Non-pigmented ciliary epithelial cell (primary cell): ENCODE measurements around the gene ALKBH3.

Source experiments
- DNase-seq: peaks from one replicate; pipeline ENCODE4 v3.0.0-alpha.2; 2010; ENCODE audit warnings: low read depth

ALKBH3 gene

DNA sequence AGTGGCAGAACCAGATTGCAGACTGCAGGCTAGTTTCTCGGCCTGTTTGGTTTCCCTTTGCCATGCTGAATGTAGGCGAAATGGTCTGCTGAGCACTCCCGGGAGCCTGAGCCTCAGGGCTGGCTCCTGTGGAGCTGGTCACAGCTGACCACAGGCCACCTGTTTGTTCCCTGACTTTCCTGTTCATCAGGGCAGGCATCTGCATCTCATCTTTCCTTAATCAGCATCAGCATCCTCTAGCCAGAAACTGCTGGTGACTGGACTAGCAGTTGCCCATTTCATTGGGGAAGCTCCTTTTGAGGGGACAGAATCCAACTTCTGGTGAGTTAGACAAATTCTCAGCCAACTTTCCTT, 41.6 kb downstream of the ALKBH3 start:
- no peak for DNase-seq

DNA sequence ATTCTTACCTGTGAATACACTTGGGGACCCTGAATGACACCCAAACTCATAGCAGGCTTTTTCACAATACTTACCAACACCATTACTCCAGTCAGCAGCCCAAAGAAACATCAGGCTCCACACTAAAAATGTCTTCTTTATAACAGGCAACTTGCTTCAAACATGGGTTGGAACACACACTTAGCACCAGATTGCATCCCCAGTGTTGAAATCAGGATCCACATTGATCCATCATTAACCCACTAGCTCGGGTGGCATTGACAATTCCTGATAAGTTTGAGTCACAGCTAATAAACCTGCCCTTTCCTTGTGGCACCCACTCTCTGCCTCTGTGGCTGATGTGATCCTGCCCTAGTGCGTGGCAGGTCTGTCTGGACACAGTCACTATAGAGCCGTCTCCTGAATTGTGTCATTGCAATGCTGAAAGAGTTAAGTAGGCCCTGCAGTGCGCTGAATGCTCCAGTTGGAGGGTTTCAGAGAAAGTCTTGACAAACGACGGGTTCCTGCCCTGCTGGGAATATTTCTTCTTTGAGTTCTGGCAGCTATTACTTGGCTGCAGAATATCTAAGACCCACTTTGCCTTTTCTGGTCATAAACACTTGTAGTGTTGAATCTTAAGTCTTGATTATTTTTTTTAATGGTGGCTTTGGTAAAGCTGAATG, 42.2 kb downstream of the ALKBH3 start:
- DNase-seq, result no peak

DNA sequence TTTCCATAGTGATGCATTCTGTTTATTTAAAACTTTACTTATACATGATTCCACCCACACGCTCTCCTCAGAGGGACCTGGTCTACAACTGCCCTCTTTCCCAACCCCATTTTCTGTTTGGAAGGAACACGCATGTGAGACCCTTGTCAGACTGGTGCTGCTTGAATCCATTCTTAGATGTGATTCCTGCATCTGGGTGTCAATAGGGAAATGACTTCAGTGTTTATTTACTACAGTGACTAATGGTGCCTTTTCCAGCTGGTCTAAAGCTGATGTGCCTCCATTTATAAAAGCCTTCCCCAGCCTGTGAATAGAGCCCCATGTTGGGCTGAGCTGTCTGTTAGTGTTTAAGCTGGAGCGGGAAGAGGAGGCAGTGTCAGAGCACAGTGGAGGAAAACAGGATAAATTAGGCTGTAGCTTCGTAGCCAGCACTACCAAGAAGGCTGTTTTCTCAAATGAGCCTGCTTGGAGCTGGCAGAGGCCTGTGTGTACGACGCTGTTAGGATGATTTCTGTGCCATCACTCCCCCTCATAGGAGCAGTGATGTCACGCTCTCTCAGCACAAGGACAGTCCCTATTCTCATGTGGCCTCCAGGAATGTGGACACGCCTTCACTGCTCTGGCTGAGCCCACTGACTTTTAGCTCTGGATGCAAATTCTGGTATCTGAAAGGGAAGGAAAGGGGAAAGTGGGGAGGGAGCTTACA, 42.9 kb downstream of the ALKBH3 start:
- no peak for DNase-seq

DNA sequence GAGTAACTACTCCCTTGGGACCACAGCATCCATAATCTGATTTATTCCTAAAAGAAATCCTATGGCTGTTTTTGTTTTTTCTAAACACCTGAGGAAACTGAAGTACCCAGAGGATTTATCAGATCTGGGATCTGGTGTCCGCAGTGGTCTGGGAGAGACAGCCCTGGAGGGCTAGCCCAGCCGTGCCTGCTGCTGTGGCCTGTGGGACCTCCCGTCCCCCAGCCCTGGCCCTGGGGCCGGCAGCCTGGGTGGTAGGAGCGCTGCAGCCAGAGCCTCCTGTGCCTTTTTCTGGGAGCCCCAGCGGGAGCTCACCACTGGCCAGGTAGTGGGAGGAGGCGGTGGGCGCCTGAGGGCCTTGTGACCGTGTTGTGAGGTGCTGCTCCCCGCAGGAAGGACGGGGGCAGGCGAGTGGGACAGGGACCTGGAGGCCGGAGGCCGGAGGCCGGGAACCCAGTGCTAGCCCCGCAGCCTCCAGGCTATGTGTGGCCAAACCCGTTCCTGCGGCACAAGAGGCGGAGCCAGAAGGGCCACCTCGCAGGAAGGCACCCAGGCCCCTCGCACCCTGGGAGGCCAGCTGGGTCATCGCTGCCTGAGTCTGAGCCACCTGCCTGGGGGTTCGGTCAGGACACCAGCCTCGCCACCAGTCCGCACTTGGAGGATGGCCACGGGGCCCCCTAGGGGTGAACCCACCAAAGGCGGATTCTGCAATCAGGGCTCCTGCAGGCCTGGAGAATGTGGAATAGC, 43.7 kb downstream of the ALKBH3 start:
- DNase-seq, result no peak

DNA sequence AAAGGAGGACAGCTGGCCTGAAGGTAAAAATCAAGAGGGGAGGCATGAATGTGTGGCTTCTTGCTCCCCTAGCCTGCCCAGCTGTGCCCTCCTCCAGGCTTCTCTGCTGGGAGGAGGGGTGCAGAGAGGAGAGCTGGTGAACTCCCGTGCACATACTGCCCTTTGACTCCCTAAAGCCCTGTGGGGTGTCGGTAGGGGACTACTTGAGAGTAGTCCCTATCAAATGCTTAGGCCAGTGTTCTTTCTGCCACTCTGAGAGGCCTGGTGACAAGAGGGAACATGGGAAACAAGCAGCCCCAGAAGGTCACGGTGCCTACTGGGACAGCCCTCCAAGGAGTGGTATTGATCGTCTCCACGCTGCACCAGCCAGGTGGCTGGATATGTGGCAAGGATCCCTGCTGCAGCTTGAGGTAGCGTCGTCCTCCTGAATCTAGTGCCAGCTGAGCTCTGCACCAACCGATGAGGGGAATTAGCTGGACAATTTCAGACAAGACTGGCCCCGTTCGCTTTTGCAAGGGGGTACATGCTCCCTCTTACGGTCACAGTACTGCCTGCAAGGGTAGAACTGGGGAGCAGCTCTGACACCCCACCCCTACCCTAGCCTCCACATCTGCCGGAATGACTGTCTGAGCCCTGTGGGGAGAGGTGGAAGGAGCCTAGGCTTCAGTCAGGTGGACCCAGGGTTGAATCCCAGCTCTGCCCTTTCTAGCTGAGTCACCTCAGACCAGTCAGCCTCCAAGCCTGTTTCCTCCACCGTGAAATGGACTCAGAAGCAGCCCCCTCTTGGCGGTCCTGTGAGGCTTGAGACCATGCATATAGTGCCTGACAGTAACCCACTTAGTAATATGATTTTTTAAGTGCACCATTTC, 44.7 kb downstream of the ALKBH3 start:
- DNase-seq, result no peak

DNA sequence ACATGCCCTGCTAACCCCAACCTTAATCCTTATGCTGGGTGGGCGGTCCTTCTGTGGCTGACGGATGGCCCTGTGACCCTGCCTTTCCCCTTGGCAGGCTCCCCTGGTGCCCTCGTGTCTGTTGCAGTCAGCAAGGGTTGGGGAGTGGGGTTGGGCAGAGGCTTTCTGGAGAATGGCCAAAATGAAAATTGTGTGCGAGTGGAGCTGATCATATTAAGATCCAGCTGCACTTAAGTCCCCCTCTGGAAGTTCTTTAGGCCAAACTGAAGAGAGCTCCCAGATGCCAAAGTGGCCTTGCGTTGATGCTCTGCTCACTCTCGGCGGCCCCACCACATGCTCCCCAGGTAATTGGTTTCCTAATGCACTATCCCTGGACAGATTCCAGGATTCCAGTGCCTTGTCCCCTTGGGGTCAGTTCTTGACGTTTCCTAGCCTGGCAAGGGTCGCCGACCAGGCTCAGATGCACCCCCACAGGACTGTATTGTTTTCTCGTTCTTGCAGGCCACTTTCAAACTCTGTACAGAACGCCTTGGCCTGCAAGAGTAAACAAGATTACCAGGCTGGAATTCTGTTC, 45.4 kb downstream of the ALKBH3 start:
- DNase-seq, result no peak

DNA sequence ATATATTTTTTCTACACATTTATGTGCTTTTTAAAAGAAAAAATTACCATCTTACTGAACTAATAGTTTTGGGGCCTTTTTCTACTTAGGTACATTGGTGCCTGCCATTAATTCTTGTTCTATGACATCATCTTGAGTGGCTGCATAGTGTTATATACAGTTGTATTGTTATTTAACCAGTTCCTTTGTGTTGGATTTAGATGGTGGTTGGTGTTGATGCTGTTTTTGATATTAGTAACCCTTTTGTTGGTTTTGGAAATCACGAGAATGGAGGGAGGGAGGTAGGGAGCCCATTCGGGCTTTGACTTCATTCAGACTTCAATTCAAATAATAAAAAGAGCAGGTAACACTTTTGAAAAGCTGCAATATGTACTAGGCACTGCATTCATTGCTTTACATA, 46.4 kb downstream of the ALKBH3 start:
- DNase-seq, result no peak

DNA sequence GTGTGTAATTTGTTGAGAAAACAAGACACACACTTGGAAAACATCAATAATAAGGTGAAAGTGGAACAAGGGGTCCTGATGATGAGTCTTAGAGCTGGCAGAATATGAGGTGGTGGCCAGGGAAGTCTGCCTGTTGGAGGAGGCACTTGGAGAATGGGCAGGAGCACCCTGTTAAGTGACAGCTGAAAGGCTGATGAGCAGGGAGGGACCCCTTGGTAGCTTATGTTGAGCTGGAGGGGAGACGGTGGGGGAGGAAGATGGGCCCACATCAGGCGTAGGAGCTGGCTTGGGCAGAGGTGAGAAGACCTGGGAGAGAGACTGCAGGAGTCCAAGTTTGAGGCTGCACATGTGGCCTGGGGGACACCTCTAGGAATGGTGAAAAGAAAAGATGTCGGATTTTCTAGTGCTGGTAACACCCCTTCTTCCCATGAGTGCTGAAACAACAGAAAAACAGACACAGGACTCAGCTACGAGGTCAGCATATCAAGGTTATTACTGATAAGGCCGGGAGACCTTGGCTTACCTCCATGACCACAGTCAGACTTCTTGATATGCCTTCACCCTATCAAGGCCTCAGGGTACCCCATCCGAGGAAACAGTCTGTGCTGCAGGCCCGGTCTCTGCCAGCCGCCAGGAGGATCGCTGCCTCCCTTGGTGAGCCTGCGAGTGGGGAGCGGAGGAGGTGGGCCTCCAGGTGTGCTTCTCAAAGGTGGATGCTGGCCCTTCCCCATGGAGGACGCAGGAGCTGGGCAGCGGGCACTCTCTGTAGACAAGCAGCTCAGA, 47.5 kb downstream of the ALKBH3 start:
- no peak for DNase-seq

DNA sequence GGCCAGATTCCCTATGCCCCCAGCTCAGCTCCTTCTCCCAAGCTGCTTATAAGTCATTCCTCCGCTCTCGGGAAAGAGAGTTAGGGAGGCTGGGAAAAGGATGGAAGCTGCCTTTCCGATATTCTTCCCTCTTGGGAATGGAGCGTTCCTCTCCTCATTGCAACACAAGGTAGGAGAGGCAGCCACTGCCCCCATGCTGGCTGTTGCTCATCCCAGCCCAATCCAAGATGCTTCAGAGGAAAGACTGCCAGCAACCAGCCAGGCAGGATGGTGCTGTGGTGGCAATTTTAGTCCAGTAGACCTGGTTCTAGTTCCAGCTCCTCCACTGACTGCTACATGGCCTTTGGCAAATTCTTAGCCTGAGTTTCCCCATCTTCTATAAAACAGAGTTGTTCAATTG, 48.1 kb downstream of the ALKBH3 start:
- no peak for DNase-seq

DNA sequence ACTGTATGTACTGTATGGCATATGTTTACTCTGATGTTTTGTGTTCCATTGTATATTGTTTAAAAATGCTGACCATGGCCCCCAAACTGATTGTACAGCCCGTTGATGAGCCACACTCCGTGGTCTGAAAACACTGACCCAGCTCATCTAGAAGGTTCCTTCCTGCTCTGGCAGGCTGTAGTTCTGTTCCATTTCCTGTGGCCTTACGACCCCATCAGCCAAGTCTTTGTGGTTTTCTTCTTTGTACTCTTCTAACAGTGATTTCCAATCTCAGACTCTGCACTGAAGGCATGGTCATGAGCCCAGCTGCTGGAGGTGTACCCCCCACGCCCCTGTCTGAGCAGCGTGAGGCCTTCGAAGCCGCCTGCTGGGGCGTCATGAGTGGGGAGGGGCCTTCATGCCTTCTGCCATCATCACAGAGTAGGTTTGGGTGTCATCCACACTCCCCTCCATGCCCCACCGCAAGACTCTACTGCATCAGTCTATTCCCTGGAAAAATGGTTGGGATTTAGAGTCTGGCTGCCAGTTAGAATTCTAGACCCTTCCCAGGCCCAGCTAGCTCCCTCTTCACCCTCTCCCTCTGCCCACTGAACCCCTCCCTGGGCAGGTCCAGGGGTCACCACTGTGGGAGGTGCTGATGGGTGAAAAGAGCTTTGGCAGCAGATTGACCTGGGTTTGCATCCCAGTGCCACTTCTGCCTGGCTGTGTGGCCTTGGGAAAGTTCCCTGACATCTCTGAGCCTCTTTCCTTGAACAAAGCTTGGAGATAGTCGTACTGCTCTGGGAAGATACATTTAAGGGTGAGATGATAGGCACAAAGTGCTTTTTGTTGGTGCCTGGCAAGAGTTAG, 50.5 kb downstream of the ALKBH3 start:
- no peak for DNase-seq

DNA sequence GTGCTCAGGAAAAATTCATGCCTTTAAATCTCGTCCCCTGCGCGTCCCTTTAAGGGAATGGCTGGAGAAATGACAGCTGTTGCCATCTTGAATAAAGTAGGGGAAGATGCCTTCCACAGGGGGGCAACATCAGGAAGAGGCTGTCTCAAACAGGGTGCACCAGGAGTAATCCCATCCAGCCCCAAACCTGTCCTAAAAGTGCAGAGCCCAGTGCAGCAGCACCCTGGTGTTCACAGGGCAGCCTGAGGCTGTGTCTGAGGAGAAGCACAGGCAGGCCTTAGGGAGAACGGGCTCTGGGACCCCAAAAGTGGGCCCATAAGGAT, 51.0 kb downstream of the ALKBH3 start:
- no peak for DNase-seq

DNA sequence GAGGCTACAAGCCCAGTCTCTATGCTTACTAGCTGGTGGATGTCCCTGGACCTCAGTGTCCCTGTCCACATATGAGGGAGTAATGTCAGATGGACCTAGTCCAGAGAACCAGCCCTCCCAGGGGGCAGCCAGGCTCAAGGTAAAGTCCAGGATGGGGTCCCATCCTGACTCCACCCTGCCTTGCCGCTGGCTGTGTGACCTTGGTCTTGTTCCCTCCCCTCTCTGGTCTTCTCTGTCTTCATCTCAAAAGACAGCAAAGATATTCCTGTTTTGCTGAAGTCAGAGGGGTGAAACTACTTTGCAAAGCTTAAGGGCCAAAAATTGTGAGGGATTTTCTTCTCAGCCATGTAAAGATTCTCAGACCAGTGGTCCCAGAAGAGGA, 52.6 kb downstream of the ALKBH3 start:
- DNase-seq, result no peak

DNA sequence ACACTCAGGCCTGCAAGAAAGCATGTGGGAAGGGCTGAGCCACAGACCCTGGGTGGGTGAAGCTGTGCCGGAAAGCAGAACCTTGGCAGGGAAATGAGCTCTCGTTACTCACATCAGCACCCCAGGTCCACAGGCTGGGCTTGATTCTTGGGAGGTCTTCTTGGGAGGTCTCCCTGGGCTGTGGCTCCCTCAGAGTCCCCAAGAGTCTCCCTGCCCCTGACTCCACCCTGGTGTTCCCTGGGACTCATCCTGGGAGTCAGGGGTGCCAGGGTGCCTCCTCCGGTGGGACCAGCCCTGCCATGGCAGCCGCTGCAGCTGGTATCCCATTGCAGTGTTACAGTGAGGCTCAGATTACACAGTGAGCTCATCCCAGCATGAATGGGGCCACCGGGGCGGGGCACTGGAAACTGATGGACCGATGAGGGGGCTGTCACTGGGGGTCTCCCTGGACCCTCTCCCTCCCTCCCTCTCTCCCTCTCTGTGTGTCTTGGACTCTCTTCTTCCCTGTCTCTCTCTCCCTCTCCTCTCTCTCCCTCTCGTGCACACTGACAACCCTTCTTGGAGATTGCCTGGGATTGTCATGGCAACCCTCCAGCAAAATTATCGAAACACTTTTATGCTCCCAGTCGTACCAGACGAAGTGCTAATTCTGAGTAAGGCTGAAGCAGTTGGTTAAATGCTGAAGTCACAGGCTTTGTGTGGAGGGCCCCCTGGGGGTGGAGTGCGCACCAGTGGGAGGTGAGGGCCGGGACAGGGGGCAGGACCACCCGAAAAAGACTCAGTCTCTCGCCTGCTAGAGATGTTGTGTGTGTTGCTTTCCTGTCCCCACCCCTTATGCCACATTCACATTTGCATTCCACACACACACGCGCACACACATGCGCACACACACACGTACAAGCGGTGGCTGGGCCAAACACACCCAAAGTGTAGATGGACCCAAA, 53.2 kb downstream of the ALKBH3 start:
- no peak for DNase-seq

DNA sequence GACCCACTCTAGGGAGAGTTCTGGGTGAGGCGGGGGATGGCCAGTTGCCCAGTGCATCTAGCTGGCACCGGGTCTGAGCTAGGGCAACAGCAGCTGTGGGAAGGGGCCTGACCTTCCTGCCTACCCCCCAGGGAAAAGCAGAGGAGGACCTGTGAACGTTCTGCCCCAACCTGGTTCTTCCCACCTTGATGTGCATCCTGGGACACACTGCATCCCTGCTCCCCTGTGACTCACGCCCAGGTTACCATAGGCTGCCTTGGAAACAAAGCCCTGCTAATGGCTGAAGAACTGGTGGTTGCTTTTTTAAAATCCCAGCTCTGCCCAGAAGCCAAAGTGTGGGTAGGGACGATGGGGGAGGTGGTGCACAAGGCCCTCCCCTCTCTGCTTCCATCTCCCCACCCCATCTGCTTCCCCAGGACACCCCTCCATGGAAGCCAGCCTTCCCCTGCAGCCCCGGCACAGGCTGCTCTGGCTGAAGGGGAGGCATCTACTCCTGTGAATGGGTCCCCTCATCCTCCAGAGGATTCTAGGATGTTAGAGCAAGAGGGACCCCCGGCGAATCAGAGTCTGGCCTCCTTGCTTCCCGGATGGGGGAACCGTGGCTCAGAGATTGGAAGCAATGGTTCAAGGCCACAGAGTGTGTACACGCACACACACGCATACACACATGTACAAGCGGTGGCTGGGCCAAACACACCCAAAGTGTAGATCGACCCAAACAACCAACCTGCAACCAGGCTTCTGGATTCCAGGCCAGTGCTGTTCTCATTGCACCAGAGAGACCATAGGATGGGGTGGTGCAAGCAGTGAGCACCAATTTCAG, 54.2 kb downstream of the ALKBH3 start:
- DNase-seq, result no peak

DNA sequence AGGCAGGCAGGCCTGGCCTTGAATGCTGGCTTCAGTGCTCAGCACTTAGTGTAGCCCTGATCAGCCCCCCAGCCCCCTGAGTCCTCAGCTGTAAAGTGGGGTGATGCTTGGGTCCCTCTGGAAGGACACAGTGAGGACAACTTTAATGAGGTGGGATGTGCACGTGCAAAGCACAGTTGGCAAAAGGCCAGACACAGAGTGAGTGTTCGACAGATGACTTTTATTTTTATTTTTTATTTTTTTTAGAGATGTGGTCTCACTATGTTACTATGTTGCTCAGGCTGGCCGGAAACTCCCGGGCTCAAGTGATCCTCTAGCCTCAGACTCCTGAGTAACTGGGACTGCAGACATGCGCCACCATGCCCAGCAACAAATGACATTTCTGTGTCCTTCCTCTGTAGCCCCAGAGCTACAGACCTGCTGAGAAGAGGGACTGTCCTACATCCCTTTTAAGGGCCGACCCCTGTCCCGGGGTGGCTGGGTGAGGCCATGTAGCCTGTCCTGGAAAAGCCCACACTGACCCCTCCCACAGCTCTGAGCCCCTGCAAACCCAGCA, 54.9 kb downstream of the ALKBH3 start:
- DNase-seq, result no peak

DNA sequence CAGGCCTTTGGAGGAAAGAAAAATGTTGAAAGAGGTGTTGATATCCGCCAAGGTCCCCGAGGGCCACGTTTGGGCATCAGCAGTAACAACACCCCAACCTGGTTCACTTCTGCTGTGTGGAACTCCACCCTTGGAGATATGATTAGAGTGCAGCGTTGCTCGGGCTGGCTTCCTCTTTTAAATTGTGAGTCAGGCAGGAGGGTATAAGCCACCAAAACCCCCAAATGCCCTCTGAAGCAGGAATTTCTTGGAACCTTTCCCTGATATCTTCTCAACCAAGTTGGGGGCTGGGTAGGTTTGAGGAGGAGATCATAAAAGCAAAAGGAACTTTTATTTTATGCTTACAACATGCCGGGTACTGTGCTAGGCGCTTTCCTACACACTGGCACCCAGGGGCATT, 55.4 kb downstream of the ALKBH3 start:
- no peak for DNase-seq

DNA sequence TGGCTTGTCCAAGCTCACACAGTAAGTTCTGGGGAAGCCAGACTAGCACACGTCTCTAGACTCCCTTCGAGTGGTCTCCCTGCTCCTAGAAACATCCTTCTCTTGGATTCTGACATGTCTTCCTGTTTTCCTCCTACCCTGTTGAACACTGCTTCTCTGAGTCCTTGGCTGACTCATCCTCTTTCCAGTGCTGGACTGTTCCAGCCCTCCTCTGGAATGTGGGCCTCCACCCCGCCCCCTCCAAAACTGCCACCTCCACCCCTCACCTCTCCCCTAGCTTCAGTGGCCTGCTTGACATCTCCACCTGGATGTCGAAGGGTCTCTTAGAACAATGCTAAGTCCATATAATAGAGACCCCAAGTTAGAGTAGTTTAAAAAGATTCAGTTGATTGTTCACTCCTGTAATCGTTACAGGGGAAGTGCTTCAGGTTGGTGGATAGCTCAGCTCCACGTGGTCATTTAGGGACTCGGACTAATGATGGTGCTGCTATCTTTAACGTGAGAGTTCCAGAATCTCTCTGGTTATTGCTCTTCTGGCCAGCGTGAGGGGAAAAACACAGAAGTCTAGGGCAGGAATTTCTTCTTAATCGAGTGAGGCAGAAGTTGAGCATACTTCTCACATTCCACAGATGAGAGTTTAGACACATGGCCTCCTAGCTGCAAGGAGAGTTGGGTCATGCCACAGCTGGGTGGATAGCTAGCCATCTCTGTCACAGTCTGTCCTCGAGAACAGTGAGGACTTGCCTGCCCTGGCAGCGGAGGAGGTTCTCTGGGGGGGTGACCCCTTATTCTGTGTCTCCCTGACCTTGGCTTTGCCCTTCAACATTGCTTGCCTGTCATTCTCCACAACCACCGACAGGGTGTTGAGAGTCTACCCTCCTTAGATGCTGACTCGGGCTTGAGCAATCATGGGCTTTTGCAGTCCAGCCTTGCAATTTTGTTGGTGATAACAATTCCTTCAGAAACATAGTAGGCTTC, 57.1 kb downstream of the ALKBH3 start:
- no peak for DNase-seq
